HL-60/S4 treated with phorbol 12-myristate 13-acetate at 8.2 ng/mL for 4 days and 3 days (cell line): ENCODE data around the gene PM20D1.

Experiments used
- in situ Hi-C: fragments of 300-500 bp; cut with MboI; formaldehyde crosslinking; loops from 2 replicates; pipeline ENCODE4 v1.15.0; 2022; ENCODE audit warnings: low sequenced_read_pairs

The PM20D1 gene

GRCh38 chr1:205809942-205810345, 40.0 kb downstream of the PM20D1 start:
- in situ Hi-C loops = no loop called here

DNA sequence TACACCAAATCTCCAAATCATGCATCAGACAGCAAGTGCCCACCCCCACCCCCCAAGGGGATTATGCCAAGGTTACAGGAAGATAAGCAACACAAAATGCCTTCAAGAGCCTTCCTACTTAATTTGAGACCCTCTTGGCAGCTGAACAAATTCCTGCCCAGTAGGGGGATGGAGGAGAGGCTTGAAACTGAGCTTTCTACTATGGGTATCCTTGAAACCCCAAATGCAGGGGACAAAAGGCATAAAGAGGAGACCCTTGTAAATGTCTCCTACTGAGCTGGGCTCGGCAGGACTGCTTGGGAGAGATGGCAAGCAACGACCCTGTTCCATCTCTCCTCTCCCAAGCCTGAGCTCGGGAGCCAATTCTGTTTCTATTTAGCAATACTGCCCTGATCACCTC, 40.5 kb downstream of the PM20D1 start:
- in situ Hi-C loops = no loop called here

- in situ Hi-C loops = no loop called here
These were observed 44.7 kb downstream of the PM20D1 start for GRCh38 chr1:205805082-205805711.

- in situ Hi-C loops = no loop called here
These were observed 45.3 kb downstream of the PM20D1 start for GRCh38 chr1:205804605-205805004.

DNA sequence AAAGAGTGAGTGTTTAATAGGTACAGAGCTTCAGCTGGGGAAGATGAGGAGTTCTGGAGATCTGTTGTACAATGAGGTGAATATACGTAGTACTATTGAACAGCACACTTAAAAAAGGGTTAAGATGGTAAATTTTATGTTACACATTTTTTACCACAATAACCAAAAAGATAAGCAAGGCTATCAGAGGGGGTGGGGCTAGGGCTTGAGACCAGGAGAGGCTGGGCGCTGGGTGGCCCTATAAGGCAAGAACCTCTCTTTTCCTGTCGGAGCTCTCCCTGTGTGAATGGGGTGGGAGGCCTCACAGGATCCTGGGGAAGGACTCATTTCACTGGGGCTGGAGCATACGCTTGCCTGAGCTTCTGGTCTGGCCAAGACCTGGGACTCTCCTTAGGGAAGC, 45.9 kb downstream of the PM20D1 start:
- in situ Hi-C loops = no loop called here

- in situ Hi-C loops = no loop called here
These were observed 47.9 kb downstream of the PM20D1 start for GRCh38 chr1:205802060-205802459.

GRCh38 chr1:205800981-205801703, 48.8 kb downstream of the PM20D1 start:
- in situ Hi-C loops = no loop called here

DNA sequence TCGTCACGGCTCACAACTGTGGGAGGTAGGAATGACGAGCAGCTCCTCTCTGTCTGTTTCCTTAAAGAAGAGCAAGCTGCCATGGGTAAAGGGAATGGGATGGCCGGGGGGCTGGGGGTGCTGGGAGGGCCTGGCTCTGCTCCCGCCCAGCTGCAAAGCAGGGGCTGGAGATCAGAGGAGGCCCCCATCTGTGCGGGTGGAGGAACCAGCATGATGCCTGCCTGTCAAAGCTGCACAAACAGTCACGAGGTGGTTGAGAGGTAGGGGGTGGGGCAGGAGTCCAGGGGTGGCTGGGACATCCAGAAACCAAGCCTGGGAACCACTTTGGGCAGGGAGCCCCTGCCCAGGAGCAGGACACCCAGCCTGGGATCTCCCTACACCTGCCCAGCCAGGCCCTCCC, 49.5 kb downstream of the PM20D1 start:
- in situ Hi-C loops = no loop called here

DNA sequence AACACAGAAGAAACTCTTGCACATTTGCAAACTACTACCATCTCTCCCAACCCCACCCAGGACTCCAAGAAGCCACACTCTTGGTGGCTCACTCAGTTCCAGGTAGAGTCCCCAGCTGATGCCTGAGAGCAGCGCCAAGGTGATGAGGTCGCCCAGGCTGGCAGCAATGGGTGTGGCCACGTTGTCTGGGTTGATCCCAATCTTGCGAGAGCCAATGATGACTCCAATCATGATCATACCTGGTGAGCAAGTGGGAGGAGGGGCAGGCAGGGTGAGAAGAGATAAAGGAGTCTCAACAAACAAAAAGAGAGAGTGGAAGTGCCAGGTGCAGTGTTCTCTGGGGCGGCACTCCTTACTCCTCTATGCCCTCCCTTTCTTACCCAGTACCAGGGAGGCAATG, 51.4 kb downstream of the PM20D1 start:
- in situ Hi-C loops = loop anchor here (10.0 to 25.0 kb wide), 2 partner anchors 186 to 314 kb away; partner anchors contain the start of gene AVPR1B

DNA sequence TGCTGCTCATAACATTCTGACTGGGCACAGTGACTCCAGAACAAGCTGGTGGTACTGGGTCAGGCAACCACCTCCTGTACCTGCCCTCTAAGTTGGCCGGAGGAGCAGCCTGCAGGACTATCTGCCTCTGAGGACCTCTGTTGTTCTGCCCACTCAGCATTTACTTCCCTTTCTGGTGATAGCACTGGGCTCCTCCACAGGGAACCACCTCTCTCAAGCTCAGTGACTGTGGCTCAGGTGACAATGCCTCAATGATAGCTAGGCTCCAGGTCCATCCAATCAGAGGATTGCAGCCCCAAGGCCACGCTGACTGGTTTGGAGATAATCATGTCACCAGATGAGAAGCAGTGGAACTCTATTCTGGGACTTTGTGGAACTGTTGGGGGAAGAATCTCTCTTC, 52.8 kb downstream of the PM20D1 start:
- in situ Hi-C loops = loop anchor here (10.0 to 25.0 kb wide), 2 partner anchors 188 to 315 kb away; partner anchors contain the start of gene AVPR1B

- in situ Hi-C loops = loop anchor here (10.0 to 25.0 kb wide), 2 partner anchors 191 to 318 kb away; partner anchors contain the start of gene AVPR1B
These were observed 55.8 kb downstream of the PM20D1 start for GRCh38 chr1:205794011-205794730.

GRCh38 chr1:205792961-205793673, 56.8 kb downstream of the PM20D1 start:
- in situ Hi-C loops = loop anchor here (10.0 to 25.0 kb wide), 2 partner anchors 192 to 319 kb away; partner anchors contain the start of gene AVPR1B

DNA sequence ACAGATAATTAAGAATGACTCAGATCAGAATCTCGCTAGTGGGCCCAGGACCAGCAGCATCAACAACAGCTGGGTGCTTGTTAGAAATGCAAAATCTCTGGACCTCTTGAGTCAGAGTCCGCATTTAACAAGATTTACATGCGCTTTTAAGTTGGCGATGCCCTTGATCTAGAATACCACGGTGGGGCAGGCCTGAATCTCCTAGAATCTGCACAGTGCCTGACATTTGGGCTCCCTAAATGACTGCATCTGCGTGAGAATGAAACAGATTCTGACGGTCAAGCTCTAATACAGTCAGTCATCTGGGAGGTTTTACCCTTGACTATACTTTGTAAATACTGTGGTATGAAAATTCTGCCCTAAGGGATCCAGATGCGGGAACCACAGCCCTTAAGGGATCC, 57.5 kb downstream of the PM20D1 start:
- in situ Hi-C loops = loop anchor here (10.0 to 25.0 kb wide), 2 partner anchors 192 to 320 kb away; partner anchors contain the start of gene AVPR1B

DNA sequence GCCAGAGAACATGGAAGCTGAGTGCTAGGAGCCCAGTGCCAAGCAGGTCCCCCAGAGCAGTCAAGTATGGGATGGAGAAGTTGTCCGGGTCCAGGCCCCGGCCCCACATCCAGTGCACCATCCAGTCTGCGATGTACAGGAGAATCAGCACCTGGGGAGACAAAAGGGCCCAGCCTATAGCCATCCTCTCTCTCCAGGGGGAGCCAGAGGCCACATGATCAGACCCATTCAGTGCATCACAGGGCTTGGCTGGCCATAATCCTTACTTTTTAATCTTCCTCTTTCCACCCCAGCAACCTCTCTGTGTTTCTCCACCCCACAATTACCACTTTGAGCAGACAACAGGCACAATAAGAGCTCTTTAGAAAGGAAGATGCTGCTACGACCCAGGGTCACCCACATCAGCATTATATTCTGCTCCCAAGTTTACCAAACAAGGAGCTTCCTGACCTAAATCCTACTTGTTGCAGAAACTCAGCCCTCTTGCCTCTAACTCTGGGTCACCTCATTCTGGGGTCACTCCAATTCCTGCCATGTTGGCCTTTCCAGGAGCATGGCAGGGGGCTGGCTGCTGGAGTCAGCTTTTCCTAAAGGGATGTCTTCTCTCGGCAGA, 58.3 kb downstream of the PM20D1 start:
- in situ Hi-C loops = loop anchor here (10.0 to 25.0 kb wide), 2 partner anchors 193 to 321 kb away; partner anchors contain the start of gene AVPR1B

GRCh38 chr1:205787287-205787916, 62.5 kb downstream of the PM20D1 start:
- in situ Hi-C loops = loop anchor here (25.0 kb wide), 1 partner anchor 325 kb away; the partner anchor contains the start of gene AVPR1B

GRCh38 chr1:205786601-205787000, 63.3 kb downstream of the PM20D1 start:
- in situ Hi-C loops = loop anchor here (25.0 kb wide), 1 partner anchor 326 kb away; the partner anchor contains the start of gene AVPR1B

GRCh38 chr1:205785446-205785845, 64.5 kb downstream of the PM20D1 start:
- in situ Hi-C loops = loop anchor here (25.0 kb wide), 1 partner anchor 327 kb away; the partner anchor contains the start of gene AVPR1B

- in situ Hi-C loops = loop anchor here (25.0 kb wide), 1 partner anchor 328 kb away; the partner anchor contains the start of gene AVPR1B
These were observed 66.0 kb downstream of the PM20D1 start for GRCh38 chr1:205783904-205784303.

DNA sequence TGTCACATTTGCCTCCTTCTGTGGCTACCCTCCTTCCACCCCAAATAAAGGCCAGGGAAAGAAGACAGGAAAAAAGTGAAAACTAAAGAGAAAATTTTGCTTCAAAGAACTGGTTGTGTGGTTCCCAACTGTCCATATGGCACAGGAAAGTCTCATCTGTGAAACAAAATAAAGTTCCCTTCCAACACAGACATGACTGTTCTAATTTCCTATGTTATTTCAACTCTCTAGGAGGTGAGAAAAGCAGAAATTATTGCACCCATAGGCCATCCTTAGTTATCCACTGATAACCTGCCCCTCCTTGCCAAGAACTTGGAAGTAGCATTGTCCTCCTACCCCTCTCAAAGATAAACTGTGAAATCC, 66.5 kb downstream of the PM20D1 start:
- in situ Hi-C loops = loop anchor here (25.0 kb wide), 1 partner anchor 329 kb away; the partner anchor contains the start of gene AVPR1B
